ENCODE data around the gene RAB11FIP4.

The RAB11FIP4 gene

DNA sequence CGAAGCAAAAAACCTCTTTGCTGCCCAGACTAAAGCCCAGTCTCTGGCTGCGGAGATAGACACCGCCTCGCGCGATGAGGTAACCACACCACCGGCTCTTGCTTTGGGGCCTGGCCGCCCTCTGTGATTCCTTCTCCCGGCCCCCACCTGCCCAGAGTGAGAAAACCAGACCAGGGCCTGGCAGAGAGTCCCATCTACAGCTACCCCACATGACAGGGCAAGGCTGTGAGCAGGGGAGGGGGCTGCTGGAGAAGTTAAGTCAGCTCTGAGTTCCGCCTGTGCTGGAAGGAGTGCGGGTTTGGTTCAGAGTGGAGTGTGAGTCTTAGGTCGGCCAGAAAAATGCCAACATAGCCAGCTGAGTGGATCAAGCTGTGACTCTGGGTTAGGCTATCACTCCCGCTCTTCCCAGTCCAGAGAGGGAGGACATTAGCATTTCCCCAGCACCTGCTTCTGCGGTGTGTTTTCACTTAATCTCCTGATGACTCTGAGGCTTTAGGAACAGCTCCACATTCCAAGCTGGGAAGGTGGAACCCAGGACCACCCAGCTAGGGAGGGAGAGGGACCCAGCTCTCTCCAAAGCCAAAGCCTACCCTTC, 139.0 kb downstream of the RAB11FIP4 start:
- DNase-seq: no peak

DNA sequence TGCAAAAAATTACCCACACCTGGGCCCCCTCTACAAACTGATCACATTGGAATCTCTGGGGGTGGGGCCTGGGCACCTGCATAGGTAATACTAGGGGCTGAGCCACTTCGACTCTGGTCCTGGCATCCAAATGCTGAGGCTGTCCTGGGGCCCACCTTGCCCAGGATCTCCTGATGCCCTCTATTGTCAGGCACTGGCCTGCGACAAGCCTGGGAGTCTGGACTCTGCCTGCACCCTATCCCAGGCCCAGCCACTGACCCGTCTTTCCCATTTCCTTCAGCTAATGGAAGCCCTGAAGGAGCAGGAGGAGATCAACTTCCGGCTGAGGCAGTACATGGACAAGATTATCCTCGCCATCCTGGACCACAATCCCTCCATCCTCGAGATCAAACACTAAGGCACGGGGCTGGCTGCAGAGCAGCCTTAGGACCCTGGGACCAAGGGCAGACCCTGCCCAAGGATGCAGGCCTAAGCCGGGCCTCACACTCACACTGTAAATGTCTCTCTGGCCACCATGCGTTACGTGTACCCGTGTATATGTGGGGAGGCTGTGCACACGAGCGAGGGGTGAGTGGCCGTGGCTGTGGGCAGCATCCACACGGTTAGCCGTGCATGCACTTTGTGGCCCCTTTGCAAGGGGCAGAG, 140.0 kb downstream of the RAB11FIP4 start:
- no peak for DNase-seq

DNA sequence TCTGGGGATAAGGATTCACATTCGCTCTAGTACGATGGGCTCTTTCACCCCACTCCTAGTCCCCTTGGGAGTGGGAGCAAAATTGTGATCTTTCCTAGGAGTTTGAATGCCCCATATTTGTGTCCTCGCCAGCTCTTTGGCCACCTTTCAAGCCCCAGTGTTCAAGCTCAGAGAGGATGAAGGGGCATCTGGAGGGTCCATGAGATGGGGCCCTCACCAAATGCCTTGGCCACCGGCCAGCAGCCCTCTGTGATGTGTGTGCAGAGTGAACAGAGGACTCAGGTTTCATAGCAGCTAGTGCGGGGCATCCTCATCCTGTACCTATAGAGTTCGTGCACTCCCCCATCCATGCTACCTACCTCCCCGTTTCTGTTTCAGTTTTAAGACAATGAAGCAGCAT, 140.6 kb downstream of the RAB11FIP4 start:
- DNase-seq: no peak

DNA sequence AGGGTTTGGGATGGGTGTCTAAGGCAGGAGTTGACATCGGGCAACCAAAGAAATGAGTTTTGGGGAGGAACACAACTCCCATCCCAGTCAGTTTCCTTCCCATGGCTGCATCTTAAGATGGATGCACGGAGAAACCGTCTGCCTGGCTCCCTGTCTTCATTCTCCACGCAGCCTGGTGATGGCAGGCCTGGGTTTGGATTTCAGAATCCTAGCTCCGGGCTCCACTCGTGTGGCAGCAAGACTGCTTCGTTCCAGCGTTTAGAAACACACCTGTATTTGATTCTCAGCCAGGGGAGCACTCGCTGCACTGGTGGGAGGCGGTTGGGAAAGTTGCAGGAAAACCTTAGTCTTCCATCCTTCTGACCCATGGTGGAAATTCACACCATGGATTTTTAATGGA, 141.1 kb downstream of the RAB11FIP4 start:
- DNase-seq: no peak

DNA sequence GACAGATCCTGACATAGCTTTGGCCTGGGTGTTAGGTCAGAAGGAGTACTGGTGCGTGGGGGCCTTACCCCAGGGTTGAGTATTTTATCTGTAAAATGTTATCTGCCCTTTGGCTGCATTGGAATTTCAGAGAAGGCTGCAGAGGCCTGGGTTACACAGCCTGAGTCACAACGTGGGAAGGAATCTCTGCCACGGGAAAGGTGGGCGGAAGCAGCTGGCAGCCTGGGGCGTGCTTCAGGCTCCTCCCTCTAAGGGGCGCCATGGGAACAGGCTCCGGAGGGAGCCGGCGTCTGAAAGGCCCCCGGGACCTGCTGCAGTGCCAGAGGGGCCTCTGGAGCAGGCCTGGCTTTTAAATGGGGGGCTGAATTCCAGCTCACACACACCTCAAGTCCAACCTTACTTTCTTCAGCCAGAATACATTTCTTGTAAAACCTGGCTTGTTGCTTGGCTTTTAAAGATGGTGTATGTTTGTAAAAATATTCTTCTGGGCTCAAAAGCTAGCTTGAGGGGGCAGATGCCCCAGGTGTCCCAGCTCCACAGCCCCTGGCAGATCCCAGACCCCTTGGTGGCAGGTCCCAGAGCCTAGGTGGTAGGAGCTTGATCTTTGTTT, 142.2 kb downstream of the RAB11FIP4 start:
- DNase-seq: peak; percentile 62

DNA sequence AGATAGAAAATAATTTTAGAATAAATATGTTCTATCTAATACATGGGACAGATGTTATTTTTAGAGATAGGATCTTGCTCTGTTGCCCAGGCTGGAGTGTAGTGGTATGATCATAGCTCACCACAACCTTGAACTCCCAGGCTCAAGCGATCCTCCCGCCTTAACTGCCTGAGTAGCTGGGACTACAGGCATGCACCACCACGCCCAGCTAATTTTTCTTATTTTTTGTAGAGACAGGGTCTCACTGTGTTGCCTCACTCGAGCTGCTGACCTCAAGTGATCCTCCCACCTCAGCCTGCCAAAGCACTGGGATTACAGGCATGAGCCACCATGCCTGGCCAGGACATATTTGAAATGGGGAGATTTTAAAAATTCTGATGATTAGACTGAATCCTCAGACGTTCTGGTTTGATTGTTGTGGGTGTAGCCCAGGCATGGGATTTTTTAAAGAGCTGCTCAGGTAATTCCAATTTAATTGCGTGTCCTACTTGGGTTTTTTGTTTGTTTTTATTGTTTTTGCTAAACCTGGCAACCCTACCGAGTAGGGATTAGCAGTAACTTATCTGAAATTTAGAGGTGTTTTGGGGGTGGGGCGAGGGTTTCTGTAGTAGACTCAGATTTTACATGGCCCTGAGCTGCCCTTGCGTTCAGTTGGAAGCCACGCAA, 142.9 kb downstream of the RAB11FIP4 start:
- no peak for DNase-seq

DNA sequence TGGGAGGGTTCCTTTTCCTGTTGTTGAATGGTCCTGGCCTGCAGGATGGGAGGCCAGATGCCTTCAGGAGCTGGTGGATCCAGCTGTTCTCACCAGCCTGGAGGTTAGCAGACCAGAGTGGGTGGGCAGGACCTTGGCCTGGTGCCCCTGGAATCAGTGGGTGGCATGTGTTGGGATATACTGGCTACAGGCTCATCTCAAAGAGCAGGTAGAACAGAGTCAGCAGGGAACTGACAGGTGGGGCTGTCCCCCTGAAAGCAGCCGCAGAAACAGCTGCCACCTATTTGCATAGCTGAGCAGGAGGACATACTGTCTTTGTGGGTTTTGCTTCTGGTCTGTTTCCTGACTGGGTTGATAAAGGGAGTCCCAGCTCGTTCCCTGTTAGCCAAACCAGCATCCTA, 144.1 kb downstream of the RAB11FIP4 start:
- no peak for DNase-seq

DNA sequence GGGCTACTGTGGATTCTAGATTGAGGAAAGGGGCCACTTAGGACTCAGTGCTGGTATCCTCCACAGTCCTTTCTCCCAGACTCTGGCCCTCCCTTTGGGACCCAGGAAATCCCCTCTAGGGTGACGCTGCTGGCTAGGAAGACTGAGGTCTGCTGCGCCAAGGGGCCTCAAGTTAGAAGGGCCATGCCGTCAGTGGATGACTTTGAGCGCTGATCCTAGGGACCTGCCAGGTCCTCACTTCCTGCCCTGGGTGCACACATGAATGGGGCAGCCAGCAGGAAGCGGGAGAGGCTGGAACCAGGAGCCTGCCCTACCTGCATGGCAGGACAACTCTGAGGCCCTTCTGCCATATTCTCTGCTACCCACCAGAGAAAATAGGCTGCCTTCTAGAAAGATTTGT, 145.0 kb downstream of the RAB11FIP4 start:
- DNase-seq: no peak

DNA sequence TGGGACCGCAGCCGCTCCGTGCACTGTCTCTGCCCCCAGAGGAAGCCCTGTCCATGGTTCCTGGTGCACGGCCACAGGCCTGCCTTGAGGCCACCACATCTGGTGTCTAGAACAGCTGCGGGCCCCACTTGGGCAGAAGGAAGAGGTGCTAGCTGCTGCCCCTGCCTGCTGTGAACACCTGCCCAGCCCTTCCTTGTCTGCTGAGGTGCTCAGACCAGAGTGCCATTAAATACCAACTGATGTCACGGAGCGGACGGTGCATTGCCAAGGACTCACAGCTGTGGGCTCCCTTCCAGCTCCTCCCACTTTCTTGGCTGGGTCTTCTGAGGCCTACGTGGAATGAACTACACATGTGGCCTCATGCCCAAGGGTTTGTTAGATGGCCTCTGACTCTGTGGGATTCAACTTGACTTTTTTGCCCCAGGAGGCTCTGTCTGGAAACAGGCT, 146.1 kb downstream of the RAB11FIP4 start:
- peak; percentile 28 for DNase-seq

DNA sequence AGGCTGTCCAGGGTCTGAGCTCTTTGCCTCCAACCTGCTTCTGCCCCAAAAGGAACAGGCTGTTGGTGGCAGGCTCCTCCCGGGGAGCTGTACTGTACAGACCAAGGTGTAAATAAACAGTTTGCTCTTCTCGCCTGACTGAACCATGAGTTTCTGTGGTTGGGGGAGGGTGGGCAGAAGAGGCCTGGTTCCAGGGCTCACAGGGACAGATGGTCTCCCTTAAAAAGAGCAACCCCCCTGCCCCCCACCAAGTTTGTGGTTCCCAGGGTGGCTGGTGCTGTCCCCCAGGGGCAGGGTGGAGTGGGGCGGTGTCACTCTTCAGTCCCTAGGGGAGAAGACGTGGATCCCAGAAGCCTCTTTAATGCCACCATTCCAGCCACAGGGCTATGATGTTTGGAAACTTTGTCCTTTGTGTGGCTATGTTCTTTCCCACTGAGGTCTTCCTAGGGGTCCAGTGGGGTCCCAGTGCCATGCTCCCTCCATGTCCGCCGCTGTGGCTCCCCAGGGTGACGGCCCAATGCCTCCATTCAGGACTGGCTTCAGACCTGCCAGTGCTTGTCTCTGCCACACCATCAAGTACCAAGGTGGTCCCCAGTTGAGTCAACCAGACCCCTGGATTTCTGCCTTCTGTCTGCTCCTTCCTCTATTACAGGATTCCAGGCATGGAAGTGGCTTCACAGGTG, 146.7 kb downstream of the RAB11FIP4 start:
- DNase-seq: no peak

DNA sequence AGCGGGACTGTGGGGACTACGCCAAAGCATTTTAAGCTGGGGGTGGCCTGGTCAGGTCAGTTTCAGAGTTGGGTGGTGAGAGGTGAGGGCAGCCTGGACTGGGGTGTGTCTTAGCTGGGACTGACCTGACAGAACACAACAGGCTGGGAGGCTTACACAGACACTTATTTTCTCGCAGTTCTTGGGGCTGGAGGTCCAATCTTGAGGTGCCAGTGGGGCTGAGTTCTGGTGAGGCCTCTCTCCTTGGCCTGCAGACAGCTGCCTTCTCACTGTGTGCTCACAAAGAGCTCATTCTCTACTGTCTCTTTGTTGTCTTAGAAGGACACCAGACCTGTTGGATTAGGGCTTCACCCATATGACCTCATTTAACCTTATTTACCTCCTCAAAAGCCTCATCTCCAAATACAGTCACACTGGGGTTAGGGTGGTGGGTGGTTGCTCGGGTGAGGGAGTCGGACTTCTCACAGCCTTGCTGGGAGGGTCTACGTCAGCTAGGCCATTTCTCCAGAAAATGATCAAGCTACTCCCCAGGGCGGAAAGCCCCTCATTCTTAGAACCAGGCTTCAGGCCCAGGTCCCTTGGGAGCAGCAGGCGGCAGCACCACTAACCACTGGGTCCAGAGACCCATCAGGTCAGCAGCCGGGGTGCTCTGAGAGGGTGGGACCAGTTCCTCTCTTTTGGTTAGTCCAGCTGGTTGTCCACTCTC, 149.3 kb downstream of the RAB11FIP4 start:
- no peak for DNase-seq

DNA sequence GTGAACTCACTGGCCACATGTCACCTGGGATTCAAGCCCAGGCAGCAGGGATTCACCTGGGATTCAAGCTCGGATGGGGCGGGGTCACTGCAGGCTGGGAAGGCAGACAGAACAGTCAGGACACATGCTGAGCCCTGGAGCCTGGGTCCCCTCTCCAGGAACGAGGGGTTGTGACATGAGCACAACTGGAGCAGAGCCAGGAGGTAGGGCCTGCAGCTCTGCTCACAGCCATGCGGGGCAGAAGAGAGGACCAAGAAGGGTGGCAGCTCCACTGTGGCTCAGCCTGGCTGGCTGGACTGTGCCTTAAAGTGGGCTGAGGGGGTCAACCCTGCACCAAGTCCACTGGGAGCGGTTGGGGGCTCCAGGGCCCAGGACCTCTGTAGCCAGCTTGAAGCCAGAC, 150.1 kb downstream of the RAB11FIP4 start:
- no peak for DNase-seq

DNA sequence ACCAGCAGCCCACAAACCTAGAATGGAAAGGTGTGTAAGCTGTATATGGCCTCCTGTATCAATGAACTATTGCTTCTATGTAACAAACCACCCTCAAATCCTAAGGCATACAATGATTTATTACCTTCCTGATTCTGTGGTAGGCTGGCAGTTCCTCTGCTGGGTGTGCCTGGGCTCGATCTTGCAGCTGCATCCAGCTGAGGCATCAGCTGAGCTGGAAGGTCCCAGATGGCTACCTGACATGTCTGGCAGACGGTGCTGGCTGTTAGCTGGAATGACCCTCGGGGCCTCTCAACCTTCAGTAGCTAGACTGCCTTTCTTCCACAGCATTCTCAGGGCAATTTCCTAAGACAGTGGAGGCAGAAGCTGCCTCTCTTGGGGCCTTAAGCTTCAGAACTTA, 152.7 kb downstream of the RAB11FIP4 start:
- DNase-seq: no peak

DNA sequence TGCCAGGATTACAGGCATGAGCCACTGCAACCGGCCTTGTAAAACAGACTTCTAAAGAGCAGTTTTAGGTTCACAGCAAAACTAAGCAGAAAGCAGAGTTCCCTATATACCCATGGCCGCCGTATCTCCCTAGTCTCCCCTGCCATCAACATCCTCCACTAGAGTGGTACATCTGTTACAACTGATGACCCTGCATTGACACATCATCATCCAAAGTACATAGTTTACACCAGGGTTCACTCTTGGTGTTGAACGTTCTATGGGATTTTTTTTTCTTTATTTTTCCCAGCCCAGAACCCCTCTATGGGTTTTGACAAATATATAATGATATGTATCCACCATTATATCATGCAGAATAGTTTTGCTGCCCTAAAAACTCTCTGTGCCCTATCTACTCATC, 155.2 kb downstream of the RAB11FIP4 start:
- DNase-seq: no peak

DNA sequence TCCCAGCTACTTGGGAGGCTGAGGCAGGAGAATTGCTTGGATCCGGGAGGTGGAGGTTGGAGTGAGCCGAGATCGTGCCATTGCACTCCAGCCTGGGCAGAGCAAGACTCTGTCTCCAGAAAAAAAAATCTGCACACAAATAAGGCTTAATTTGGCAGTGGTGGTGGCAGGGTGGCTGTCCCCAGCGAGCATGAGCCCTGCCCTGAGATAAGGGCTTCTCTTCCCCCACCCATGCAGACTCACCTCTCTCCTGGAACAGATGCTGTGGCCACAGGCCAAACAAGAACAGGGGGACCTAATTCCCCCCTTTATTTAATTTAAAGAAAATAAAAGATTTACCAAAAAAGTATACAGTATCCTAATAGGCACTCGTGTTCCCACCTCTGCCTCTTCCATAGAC, 157.2 kb downstream of the RAB11FIP4 start:
- no peak for DNase-seq

DNA sequence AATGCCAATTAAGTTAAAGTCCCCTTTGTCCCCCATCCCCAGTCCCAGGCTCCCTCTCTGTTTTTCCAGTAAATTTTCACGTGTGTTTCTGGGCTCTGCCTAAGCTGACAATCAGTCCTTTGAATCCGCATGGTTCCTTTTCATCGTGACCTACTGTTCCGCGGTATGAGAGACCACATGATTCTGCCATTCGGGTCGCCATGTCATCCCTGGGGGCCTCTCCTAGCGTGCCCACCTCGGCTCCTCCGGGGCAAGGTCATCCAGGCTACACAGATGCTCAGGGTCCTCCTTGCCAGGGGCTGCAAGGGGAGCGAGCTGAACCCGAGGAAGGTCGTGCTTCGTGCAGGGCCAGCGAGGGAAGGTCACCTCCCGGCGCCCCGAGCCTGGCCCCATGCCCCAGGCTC, 157.6 kb downstream of the RAB11FIP4 start:
- no peak for DNase-seq

DNA sequence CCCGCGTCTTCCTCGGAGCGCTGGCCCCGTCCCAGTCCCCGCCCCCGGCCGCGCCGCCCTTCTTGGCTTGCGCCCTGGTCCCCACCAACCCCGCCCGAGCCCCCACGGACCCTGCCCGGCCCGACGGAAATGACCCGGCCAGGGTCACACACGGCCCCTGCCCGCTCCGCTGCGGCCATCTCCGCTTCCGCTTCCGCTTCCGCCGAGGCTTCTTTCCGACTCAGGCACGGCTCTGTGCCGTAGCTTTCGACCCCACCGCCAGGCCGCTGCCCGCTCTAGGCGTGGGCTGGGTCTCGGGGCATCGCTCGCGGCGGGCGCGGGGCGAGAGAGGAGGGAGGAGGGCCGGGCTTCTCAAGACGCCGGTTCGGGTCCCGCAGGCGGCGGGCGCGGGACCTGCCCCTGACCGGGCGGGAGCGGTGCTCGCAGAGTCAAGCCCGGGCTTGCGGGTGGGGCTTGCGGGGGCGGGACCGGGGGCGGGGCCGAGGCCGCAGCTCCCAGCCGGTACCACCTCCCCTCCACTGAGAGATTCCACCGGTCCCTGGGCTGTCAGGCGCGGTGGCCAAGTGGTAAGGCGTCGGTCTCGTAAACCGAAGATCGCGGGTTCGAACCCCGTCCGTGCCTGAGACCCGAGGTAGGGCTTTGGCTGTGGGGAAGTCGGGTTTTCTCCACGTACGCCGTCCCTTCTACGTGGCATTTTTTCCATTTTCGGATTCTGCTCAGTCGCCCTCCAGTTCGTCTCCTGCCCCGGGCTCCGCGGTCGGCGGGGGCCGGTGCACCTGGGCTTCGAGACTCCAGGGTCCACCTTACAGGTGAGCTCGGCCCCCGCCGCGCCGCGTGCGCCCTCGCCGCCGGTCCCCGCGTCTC, 158.3 kb downstream of the RAB11FIP4 start:
- peak; percentile 95 for DNase-seq

DNA sequence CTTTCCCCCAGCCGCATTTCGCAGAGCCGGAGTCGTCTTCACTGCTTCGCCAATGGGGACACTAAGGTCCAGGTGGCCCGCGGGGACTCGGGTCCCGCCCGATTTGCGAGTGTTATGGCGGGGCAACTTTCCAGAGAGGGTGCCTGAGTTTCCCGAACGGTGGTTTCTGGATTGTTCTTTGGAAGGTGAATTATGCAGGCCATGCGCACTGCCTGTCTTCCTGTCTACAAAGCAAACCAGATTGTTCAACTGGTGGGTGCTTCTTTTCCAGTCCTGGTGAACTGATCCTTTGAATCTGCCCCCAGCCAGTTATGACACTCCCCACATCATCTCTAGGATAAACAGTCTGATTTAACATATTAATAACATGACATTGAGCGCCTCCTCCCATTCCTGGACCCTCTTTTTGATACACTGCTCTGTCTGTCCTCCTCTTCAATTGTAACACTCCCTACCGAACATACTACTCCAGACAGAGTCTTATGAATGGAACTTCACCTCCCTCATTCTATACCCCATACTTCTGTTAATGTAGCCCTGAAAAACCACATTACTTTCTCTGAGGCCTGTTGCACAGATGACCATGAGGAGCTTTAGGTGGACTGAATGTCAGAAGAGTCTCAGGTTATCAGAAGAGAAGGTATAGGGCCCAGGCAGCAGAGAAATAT, 159.0 kb downstream of the RAB11FIP4 start:
- DNase-seq: no peak

DNA sequence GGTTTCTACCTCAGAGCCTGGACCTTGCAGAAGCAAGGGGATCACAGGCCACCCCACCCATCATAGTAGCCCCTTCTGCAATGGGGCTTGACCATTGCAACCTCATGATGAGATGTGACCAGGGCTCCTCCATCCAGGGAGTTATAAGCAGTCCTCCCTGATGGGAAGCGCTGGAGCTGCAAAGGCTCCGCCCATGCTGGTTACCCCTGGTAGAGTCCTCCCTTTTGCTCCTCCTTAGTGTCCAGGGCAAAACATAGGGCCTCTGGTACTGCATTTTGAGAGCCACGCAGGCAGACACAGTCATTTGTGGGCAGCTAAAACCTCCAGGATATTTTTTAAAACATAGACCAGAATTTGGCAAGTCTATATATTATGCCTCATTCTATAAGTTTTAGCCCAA, 161.1 kb downstream of the RAB11FIP4 start:
- DNase-seq: no peak

DNA sequence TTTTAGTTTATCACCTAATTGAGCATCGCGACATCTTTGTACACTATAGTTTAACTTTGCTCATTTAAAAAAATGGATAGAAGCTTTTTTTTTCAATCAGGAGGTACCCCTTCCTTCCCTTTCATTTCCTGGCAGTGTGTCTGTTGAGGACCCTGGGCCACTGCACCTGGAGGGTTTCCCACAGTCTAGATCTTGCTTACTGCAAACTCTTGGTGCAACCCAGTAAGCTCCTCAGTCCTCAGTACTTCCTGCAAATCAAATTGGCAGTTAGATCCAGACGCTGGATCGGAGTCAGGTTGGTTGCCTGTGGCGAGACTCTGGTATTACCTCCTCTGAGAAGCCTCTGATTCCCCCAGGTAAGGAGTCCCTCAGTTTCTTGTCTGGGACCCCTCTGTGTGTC, 162.0 kb downstream of the RAB11FIP4 start:
- no peak for DNase-seq

DNA sequence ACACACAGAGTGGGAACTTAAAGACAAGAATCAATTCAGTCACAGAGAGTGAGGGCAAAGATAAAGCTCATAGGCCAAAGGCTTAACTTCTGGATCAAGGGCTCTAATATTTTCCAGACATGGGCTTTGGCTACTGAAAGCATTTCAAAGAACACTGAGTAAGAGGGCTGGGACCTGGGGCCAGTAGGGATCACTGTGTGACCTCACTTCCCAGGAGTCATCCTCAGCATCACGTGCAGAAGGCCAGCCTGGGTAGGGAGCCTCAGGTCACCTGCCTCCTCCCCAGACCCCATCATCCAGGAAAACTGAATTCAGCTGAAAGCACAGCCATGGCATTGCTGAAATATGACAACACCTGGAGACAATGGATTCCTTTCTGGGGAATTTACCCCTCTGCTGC, 163.5 kb downstream of the RAB11FIP4 start:
- DNase-seq: no peak

All from fibroblast of upper back skin (primary cell).